DOHH2 (cell line): Measurements from ENCODE around the gene H1-8.

Experiments used
- H3F3A ChIP-seq: fragments of 200-600 bp; sonication (generic), shearing (Covaris generic); 2 replicates; pipeline ENCODE4 v1.6.0; 2016; ENCODE audit warnings: antibody characterized with exemption, mild to moderate bottlenecking; ENCODE audit not compliant: control insufficient read depth, insufficient read depth
- H3K27ac ChIP-seq: fragments of 200-600 bp; sonication (generic); 2 replicates; pipeline ENCODE4 v1.5.1; 2014; ENCODE audit warnings: low read depth, mild to moderate bottlenecking, low read length, moderate library complexity
- H3K27me3 ChIP-seq: fragments of 200-600 bp; sonication (generic); 2 replicates; pipeline ENCODE4 v1.6.1; 2014; ENCODE audit warnings: mild to moderate bottlenecking, low read length, mixed read lengths; ENCODE audit not compliant: control insufficient read depth
- H3K36me3 ChIP-seq: fragments of 200-600 bp; sonication (generic); 2 replicates; pipeline ENCODE4 v1.6.1; 2014; ENCODE audit warnings: mild to moderate bottlenecking, low read length, moderate library complexity, mixed read lengths; ENCODE audit not compliant: control insufficient read depth
- H3K4me1 ChIP-seq: fragments of 200-600 bp; sonication (generic); 2 replicates; pipeline ENCODE4 v1.6.1; 2014; ENCODE audit warnings: mild to moderate bottlenecking, low read length, mixed read lengths; ENCODE audit not compliant: control insufficient read depth
- H3K4me2 ChIP-seq: fragments of 200-600 bp; sonication (generic); 2 replicates; pipeline ENCODE4 v1.6.0; 2014; ENCODE audit warnings: mild to moderate bottlenecking, low read length, moderate library complexity
- H3K4me3 ChIP-seq: fragments of 200-600 bp; sonication (generic); 2 replicates; pipeline ENCODE4 v1.5.1; 2014; ENCODE audit warnings: mild to moderate bottlenecking, low read length, mixed read lengths
- H3K79me2 ChIP-seq: fragments of 200-600 bp; sonication (generic); 2 replicates; pipeline ENCODE4 v1.6.1; 2014; ENCODE audit warnings: mild to moderate bottlenecking, low read length, mixed read lengths; ENCODE audit not compliant: control insufficient read depth
- H3K9me2 ChIP-seq: fragments of 200-600 bp; sonication (generic); replicated peaks from 2 replicates; pipeline ENCODE4 v1.6.1; 2014; ENCODE audit warnings: mild to moderate bottlenecking, low read length, mixed read lengths; ENCODE audit not compliant: control insufficient read depth
- H3K9me3 ChIP-seq: fragments of 200-600 bp; sonication (generic); 2 replicates; pipeline ENCODE4 v1.6.1; 2014; ENCODE audit warnings: antibody characterized with exemption, low read length, mixed read lengths; ENCODE audit not compliant: control insufficient read depth, insufficient read depth
- H4K20me1 ChIP-seq: fragments of 200-600 bp; sonication (generic); 2 replicates; pipeline ENCODE4 v1.6.0; 2014; ENCODE audit warnings: low read depth, mild to moderate bottlenecking, antibody characterized with exemption, low read length, moderate library complexity; ENCODE audit not compliant: control insufficient read depth, insufficient read depth
- EZH2phosphoT487 ChIP-seq: fragments of 200-600 bp; sonication (generic); IDR thresholded peaks from 2 replicates; pipeline ENCODE4 v1.6.1; 2017; ENCODE audit warnings: borderline replicate concordance, mild to moderate bottlenecking, antibody characterized with exemption, low read length, moderate library complexity, mixed read lengths
- TF ChIP-seq, protein P1 (sequence below): fragments of 200-600 bp; sonication (generic); IDR thresholded peaks from one replicate; pipeline ENCODE4 v1.5.1; 2014; ENCODE audit warnings: antibody characterized with exemption, mild to moderate bottlenecking, low read depth, low read length; ENCODE audit not compliant: poor library complexity, severe bottlenecking

The H1-8 gene

GRCh38 chr3:129526121-129526900 lies 16.7 kb upstream of the H1-8 start:
- no peaks in the 10 kb centered on the region for H3K9me2 ChIP-seq

DNA sequence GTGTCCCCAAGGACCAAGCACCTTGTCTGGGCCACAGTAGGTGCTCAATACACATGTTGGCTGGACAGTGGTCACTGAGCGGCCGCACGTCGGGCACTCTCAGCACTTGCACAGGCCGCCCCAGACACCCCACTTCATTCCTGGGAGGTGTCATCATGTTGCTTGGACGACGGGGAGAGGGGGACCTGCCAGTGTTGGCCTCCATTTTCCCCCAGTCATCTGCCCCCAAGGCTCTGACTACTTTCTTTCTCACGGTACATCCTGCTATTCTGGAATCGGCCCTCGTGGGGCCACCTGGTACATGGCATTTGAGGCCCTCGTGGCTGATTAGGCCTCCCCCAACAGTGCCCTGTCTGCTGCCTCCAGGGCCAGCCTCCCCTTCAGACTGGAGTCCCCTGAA lies 15.7 kb upstream of the H1-8 start:
- no peak overlapping the region for H3K27ac ChIP-seq
- peaks cover 13% of the 10 kb centered on the region for H3K4me1 ChIP-seq
- H3K9me2 ChIP-seq: no peaks in the 10 kb centered on the region
- no peak overlapping the region for H3K4me3 ChIP-seq
- TF ChIP-seq, protein P1, sequence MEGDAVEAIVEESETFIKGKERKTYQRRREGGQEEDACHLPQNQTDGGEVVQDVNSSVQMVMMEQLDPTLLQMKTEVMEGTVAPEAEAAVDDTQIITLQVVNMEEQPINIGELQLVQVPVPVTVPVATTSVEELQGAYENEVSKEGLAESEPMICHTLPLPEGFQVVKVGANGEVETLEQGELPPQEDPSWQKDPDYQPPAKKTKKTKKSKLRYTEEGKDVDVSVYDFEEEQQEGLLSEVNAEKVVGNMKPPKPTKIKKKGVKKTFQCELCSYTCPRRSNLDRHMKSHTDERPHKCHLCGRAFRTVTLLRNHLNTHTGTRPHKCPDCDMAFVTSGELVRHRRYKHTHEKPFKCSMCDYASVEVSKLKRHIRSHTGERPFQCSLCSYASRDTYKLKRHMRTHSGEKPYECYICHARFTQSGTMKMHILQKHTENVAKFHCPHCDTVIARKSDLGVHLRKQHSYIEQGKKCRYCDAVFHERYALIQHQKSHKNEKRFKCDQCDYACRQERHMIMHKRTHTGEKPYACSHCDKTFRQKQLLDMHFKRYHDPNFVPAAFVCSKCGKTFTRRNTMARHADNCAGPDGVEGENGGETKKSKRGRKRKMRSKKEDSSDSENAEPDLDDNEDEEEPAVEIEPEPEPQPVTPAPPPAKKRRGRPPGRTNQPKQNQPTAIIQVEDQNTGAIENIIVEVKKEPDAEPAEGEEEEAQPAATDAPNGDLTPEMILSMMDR: no peak
- no peak for TF ChIP-seq EZH2phosphoT487
- no peaks in the 10 kb centered on the region for H3K27me3 ChIP-seq
- H3F3A ChIP-seq: no peaks in the 10 kb centered on the region
- H3K36me3 ChIP-seq: no peaks in the 10 kb centered on the region
- H4K20me1 ChIP-seq: no peaks in the 10 kb centered on the region
- no peaks in the 10 kb centered on the region for H3K79me2 ChIP-seq
- H3K4me2 ChIP-seq: no peak overlapping the region
- H3K9me3 ChIP-seq: no peaks in the 10 kb centered on the region

More at GRCh38 chr3:129526121-129526900, 16.7 kb upstream of the H1-8 start:
- no peaks in the 10 kb centered on the region for H3K27me3 ChIP-seq
- no peaks in the 10 kb centered on the region for H3K9me3 ChIP-seq
- no peaks in the 10 kb centered on the region for H3K36me3 ChIP-seq
- TF ChIP-seq, protein P1: no peak
- H3K79me2 ChIP-seq: no peaks in the 10 kb centered on the region
- peak overlapping the region; percentile 55 for H3K4me2 ChIP-seq
- no peaks in the 10 kb centered on the region for H3F3A ChIP-seq
- peaks cover 13% of the 10 kb centered on the region for H3K4me1 ChIP-seq
- no peak overlapping the region for H3K27ac ChIP-seq
- no peaks in the 10 kb centered on the region for H4K20me1 ChIP-seq
- H3K4me3 ChIP-seq: no peak overlapping the region

GRCh38 chr3:129528589-129529100 lies 14.3 kb upstream of the H1-8 start, which contains the start of gene RHO:
Gene RHO, plus strand, starts transcription at chr3:129528639. Its CDS starts 95 bp downstream, at chr3:129528734.
- Histone ChIP-seq H3K79me2 (no peaks in the 10 kb centered on the region), H4K20me1 (no peaks in the 10 kb centered on the region), H3K4me1 (peaks cover 13% of the 10 kb centered on the region), H3K9me2 (no peaks in the 10 kb centered on the region), H3K36me3 (no peaks in the 10 kb centered on the region), H3K27ac (no peak within 1 kb of the TSS), H3K4me3 (no peak within 1 kb of the TSS), H3K27me3 (no peaks in the 10 kb centered on the region), H3F3A (no peaks in the 10 kb centered on the region), H3K4me2 (no peak within 1 kb of the TSS), H3K9me3 (no peaks in the 10 kb centered on the region)
- TF ChIP-seq EZH2phosphoT487: no peak
- TF ChIP-seq, protein P1: no peak
